Testis (tissue), 3 donors: ENCODE results near the gene SLC49A3. TPM values are rescaled to one million over a fixed set of nuclear protein-coding genes. Genes with fewer than 3 reads are reported as not detected.

ENCODE experiments used
- DNase-seq: peaks from one replicate; pipeline ENCODE4 v3.0.0-alpha.2; 2019
- H3K27ac ChIP-seq, 2 donors: fragments of 200-600 bp; sonication (generic); one replicate each; pipeline ENCODE4 v1.5.1; 2019
- H3K27me3 ChIP-seq: fragments of 200-600 bp; sonication (generic); one replicate; pipeline ENCODE4 v1.5.1; 2019
- H3K36me3 ChIP-seq: fragments of 200-600 bp; sonication (generic); one replicate; pipeline ENCODE4 v1.5.1; 2017; ENCODE audit warnings: low read depth; ENCODE audit errors: missing control alignments
- H3K4me1 ChIP-seq: fragments of 200-600 bp; sonication (generic); one replicate; pipeline ENCODE4 v1.5.1; 2019
- H3K4me3 ChIP-seq, 2 donors: fragments of 200-600 bp; sonication (generic); one replicate each; pipeline ENCODE4 v1.5.1; 2017 to 2019
- H3K9me3 ChIP-seq: fragments of 200-600 bp; sonication (generic); one replicate; pipeline ENCODE4 v1.5.1; 2017
- CTCF ChIP-seq, 3 experiments: fragments of 450-650 bp in 2 of 3; fragments of 200-600 bp in 1 of 3; sonication (generic) in 1 of 3; IDR thresholded peaks; one replicate each; pipeline ENCODE4 v1.5.1; 2016 to 2019; ENCODE audit warnings: antibody characterized with exemption in 3 of 3, mild to moderate bottlenecking in 2 of 3, moderate library complexity in 1 of 3
- POLR2A ChIP-seq: fragments of 450-650 bp; IDR thresholded peaks from one replicate; pipeline ENCODE4 v1.6.1; 2017; ENCODE audit warnings: antibody characterized with exemption, mild to moderate bottlenecking, moderate library complexity
- WGBS, 2 donors: methylation state at CpG; one replicate each; pipeline ENCODE4 v1.1.5; 2018; 5-methylcytosine and 5-hydroxymethylcytosine counted together
- intact Hi-C: fragments of 100-400 bp; cut with DNase I; formaldehyde crosslinking; loops from one replicate; pipeline ENCODE4 v1.15.1; 2023; ENCODE audit warnings: low total_unique reads
- polyA plus RNA-seq: library from polyadenylated mRNA; stranded (reverse); fragments of 350-450 nt; fragmentation: Illumina TruSeq; extraction: RNeasy Lipid Tissue Mini Kit (QIAGEN cat#74804); gene quantifications from one replicate; pipeline ENCODE4 v1.2.3, GENCODE V29; 2014; ENCODE audit warnings: low read depth, low replicate concordance; ENCODE audit not compliant: insufficient read depth
- total RNA-seq, 2 donors: library from RNA; depleted of rRNA; stranded (reverse); fragments of >200 nt; gene quantifications; one replicate each; pipeline ENCODE4 v1.2.3, GENCODE V29; 2016

Gene SLC49A3
- total and polyA plus RNA-seq, 3 donors from 2014 or later = 7.3 to 23.5 (median 10.1) TPM

- H3K27ac ChIP-seq = no peak overlapping the region
- no peak for TF ChIP-seq POLR2A
- TF ChIP-seq CTCF (IDR thresholded peaks at IDR 0.05) = no peak
Observed at GRCh38 chr4:661881-662761, 26.8 kb downstream of the SLC49A3 start.

GRCh38 chr4:661231-661630, 27.7 kb downstream of the SLC49A3 start:
- Histone ChIP-seq H3K36me3 (no peaks in the 10 kb centered on the region), H3K4me3 (no peak overlapping the region), H3K27ac (no peak overlapping the region), H3K4me1 (peaks cover 5% of the 10 kb centered on the region), H3K9me3 (no peaks in the 10 kb centered on the region), H3K27me3 (no peaks in the 10 kb centered on the region)
- intact Hi-C loops = no loop called here
- 89 to 90% methylated on average over 3 of the region's 3 CpGs for WGBS, 2 donors
- no peak for TF ChIP-seq POLR2A
- no peak for TF ChIP-seq CTCF (IDR thresholded peaks at IDR 0.05)
- no peak for DNase-seq

More at GRCh38 chr4:661881-662761, 26.8 kb downstream of the SLC49A3 start:
- intact Hi-C loops = no loop called here
- WGBS, 2 donors = 94 to 97% methylated on average over 22 to 41 of the region's 42 CpGs
- no peaks in the 10 kb centered on the region for H3K27me3 ChIP-seq
- no peaks in the 10 kb centered on the region for H3K36me3 ChIP-seq
- DNase-seq = no peak
- H3K4me1 ChIP-seq = peaks cover 5% of the 10 kb centered on the region
- no peak overlapping the region for H3K4me3 ChIP-seq
- no peaks in the 10 kb centered on the region for H3K9me3 ChIP-seq

- Histone ChIP-seq H3K4me1 (peaks cover 5% of the 10 kb centered on the region), H3K27me3 (no peaks in the 10 kb centered on the region), H3K4me3 (no peak overlapping the region), H3K36me3 (no peaks in the 10 kb centered on the region), H3K9me3 (no peaks in the 10 kb centered on the region), H3K27ac (no peak overlapping the region)
- 75 to 83% methylated on average over 10 of the region's 10 CpGs for WGBS, 2 donors
- intact Hi-C loops = no loop called here
- no peak for TF ChIP-seq POLR2A
- no peak for TF ChIP-seq CTCF (IDR thresholded peaks at IDR 0.05)
- DNase-seq = no peak
Observed at GRCh38 chr4:660401-660800, 28.6 kb downstream of the SLC49A3 start.

GRCh38 chr4:659851-660250, 29.1 kb downstream of the SLC49A3 start:
- WGBS, 2 donors = 74 to 90% methylated on average over 5 to 8 of the region's 8 CpGs
- Histone ChIP-seq H3K4me3 (no peak overlapping the region), H3K27ac (no peak overlapping the region), H3K4me1 (peaks cover 5% of the 10 kb centered on the region), H3K9me3 (no peaks in the 10 kb centered on the region), H3K27me3 (no peaks in the 10 kb centered on the region), H3K36me3 (no peaks in the 10 kb centered on the region)
- TF ChIP-seq CTCF (IDR thresholded peaks at IDR 0.05) (no peak), POLR2A (no peak)
- no peak for DNase-seq
- intact Hi-C loops = no loop called here
